Activated CD4-positive, CD25-positive, alpha-beta regulatory T cell treated with anti-CD3 and anti-CD28 coated beads, Interleukin-2, amount 50 U/mL, for 24 hours (primary cell): ENCODE measurements around the gene SNX33.
"Not testable (repeated sequence)": the region's sequence is repeated elsewhere in the genome, so short reads cannot be mapped to it uniquely, and the experiment has no call there.

Source experiments
- ATAC-seq, 2 donors: fragments of 150-1000 bp; cut with Tn5 transposase; one replicate each; pipeline ENCODE4 v1.10.0; 2021; ENCODE audit warnings: mild to moderate bottlenecking in 1 of 2, moderate library complexity in 1 of 2

Gene SNX33

DNA sequence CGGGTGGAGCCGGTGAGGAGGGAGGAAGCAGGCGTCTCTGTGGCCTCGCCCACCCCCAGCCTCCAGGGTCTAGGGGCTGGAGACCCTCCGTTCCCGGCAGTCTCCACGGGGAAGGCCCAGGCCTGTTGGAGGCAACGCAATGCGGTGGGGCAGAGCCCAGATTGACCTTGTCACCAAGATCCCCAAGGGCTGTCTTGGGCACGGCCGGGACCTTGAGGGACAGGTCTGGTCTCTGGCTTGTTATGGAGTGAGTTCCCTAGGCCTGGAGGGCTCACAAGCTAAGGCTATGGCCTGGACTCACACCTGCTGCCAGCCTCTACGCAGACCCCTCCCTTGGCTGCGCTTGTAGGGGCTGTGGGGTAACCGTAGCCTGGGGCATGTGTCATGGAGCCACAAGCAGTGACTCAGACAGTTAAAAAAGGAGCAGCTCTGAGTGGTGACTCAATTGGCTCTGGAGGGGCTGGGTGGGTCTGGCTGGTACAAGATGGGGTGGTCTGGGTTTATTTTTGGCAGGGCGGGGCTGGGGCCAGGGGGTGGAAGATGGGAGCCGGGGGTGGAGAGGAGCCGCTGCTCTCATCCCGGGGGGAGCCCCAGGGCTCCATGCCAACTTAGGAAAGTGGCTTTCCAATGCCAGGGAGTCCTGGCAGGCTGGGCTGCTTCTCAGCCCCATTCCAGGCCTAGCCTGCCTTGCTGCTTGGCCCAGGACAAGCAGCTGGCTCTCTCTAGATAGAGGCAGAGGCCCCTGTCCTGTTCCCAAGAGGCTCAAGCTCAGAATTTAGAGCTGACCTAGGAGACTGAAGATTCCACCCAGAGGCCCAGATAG lies 55.9 kb downstream of the SNX33 start:
- ATAC-seq: not testable (repeated sequence)

DNA sequence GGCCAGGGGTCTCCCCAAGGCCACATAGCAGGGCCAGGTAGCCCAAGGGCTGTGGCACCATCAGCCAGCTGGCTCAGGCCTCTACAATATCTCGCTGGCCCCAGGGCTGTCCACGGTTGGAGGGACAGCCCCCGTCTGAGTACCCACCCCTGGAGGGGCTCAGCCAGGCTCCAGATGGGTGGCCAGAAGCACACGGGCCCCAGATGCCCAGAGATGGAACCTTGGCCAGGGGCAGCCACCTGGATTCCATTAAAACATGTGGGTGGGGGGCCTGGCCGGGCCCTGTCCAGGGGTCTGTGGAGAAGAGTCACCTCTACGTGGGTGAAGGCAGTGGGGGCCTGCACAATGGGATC lies 56.5 kb downstream of the SNX33 start:
- no peak for ATAC-seq

DNA sequence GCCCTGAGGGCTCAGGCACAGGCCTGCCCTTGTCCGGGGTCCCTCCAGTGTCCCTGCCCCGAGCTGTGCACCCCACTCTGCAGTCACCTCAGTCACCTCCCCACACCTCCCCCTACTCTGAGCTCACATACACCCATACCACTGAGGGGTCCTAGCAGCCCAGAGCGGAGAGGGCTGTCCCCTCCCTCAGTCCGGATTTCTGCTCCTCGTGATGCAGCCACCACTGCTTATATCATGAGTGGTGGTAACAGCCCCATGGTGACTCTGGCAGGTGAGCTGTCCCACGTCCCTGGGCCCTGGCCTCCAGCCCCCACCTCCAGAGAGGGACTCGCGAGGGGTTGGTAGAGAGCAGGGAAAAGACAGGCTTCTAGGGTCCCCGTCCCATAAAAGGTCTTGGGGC lies 56.9 kb downstream of the SNX33 start:
- ATAC-seq: no peak

DNA sequence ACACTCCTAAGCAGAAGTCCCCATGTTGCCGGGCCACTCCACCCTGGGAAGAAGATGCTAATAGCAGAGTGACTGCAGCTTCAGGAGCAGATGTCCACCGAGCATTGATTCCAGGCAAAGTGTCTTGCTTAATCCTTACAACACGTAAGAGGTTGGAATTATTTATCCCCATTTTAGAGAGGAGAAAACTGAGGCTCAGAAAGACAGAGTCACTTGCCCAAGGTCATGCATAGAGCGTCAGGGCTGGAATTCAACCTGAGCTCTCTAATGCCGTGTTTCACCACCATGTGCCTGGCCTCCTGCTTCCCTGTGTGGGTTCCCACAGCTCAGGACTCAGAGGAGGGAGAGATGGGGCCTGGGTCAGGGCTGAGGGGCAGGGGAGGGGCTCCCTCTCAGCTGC lies 57.7 kb downstream of the SNX33 start:
- ATAC-seq: not testable (repeated sequence)

DNA sequence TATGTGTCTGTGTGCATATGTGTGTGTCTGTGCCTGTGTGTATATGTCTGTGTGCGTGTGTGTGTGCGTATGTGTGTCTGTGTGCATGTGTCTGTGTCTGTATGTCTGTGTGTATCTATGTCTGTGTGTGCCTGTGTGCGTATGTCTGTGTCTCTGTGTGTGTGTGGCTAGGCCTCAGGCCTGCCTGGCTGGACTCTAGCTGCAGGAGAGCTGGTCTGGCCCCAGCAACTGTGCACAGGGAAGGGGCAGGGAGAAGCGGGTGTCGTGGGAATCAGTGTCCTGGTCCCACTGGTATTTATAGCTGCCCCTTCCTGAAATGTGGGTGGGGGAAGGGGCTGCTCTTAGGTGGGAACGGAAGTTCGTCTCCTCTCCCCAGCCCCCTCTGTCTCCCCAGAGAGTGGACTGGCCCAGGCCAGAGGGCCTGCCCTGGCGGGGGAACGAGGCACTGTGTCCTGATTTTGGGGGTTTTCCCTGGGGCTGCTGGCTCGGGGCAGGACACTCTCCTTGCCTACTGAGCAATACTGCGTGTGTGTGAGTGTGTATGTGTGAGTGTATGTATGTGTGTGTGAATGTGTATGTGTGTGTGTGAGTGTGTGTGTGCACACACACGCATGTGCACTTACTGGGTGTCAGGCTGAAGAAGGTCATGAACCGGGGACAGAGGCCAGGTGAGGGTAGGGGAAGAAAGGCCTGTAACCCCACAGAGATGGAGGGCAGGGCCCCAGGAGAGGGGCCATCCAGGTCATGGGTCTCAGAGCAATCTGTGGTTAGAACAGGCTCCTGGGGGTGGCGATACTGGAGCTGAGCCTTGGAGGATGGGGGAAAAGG lies 58.4 kb downstream of the SNX33 start:
- no peak for ATAC-seq

DNA sequence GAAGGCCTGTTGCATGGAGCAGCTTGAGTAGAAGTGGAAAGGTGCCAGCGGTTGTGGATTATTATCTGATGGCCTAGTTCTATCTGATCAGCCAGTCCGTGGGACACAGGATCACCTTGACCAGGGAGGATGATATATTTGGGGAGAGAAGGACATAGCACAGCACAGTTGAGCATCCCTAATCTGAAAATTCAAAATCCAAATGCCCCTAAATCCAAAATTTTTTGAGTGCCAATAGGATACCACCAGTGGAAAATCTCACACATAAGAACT lies 58.9 kb downstream of the SNX33 start:
- ATAC-seq: no peak

DNA sequence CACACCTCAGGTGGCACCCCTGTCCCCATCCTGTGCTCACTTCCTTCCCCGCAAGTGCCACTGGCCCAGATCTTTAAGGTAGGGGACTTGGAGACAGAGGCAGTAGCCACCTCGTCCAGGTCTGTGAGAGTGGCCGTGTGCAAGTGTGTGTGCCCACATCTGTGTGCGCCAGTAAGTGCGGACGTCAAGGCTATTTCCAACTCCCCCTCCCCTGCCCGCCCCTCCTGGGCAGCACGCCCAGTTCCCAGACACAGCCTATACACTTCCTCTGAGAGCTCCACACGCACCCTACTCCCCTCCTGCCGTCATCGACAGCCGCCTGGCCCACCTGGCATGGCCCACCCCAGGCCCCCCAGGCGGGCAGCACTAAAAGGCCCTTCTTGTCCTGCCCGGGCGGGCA lies 61.7 kb downstream of the SNX33 start:
- ATAC-seq: not testable (repeated sequence)

DNA sequence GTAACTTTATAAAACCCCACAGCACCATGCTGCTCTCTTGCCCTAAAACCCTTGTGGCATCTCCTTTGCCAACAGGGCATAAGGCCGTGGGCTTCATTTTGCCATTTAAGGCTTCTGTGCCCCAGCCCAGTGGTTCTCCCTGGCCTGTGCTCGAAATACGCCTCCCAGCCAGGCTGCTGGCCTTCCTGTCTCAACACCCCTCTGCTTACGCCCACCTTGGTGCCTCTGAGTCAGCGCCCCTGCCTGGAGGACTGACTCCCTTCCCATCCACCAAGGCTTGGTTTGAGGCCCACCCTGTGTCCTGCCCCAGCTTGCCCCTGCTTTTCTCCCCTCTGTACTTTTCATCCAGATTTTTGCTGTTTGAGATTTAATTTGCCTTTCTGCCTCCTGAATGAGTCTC lies 63.2 kb downstream of the SNX33 start:
- ATAC-seq: not testable (repeated sequence)

DNA sequence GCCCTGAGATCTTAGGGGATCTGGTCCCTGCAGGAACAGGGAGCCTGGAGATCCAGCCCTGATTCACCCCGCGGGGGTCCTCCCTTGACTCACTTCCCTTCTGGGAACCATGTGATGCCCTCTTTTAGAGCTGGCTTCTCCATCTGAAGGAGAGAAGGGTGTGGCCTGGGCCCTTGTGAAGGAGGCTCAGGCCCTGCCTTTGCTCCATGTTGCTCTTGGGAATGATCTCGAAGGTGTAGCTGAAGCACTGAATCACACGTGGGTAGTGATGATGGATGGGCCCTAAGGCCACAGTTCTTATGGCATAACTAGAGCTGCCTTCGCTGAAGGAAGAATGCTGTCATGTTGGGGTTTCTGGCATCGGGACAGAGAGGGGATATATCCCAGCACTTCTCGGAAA lies 63.8 kb downstream of the SNX33 start:
- ATAC-seq: not testable (repeated sequence)
